SK-N-SH treated with all-trans-retinoic acid at 6 μM for 48 hours (cell line): ENCODE measurements around the gene TCAP.

Experiments used
- ARNTL ChIP-seq: fragments of 450-650 bp; formaldehyde crosslinking; IDR thresholded peaks from 2 replicates; pipeline ENCODE4 v1.5.0; 2020; ENCODE audit warnings: low read depth, mild to moderate bottlenecking, moderate library complexity, borderline replicate concordance
- BACH2 ChIP-seq: fragments of 250-450 bp; sonication (Bioruptor Pico); IDR thresholded peaks from 2 replicates; pipeline ENCODE4 v1.9.0; 2021; ENCODE audit warnings: mild to moderate bottlenecking, borderline replicate concordance
- OSR1 ChIP-seq: fragments of 250-450 bp; sonication (Bioruptor Pico); IDR thresholded peaks from 2 replicates; pipeline ENCODE4 v1.8.0; 2022; ENCODE audit warnings: moderate library complexity, mild to moderate bottlenecking, inconsistent platforms
- RARB ChIP-seq: fragments of 250-450 bp; sonication (Bioruptor Pico); IDR thresholded peaks from 2 replicates; pipeline ENCODE4 v1.8.0; 2021; ENCODE audit warnings: mild to moderate bottlenecking, moderate library complexity
- SNAI2 ChIP-seq: fragments of 250-450 bp; sonication (Bioruptor Pico); IDR thresholded peaks from 2 replicates; pipeline ENCODE4 v1.5.0; 2020; ENCODE audit warnings: mild to moderate bottlenecking, moderate library complexity
- ZNF565 ChIP-seq: fragments of 450-650 bp; formaldehyde crosslinking; conservative IDR thresholded peaks from 2 replicates; pipeline ENCODE4 v1.5.0; 2020; ENCODE audit warnings: low read depth, mild to moderate bottlenecking, moderate library complexity
- ZNF70 ChIP-seq: fragments of 450-650 bp; formaldehyde crosslinking; IDR thresholded peaks from 2 replicates; pipeline ENCODE4 v1.5.0; 2020; ENCODE audit warnings: mild to moderate bottlenecking, moderate library complexity
- ZNF8 ChIP-seq: fragments of 450-650 bp; formaldehyde crosslinking; IDR thresholded peaks from 2 replicates; pipeline ENCODE4 v1.5.0; 2020; ENCODE audit warnings: mild to moderate bottlenecking, moderate library complexity
- TF ChIP-seq, protein P1 (sequence below): fragments of 250-450 bp; sonication (Bioruptor Pico); IDR thresholded peaks from 2 replicates; pipeline ENCODE4 v1.5.1; 2020; ENCODE audit warnings: low read depth, mild to moderate bottlenecking, moderate library complexity
- TF ChIP-seq, protein P2 (sequence below): fragments of 250-450 bp; sonication (Bioruptor Pico); IDR thresholded peaks from 2 replicates; pipeline ENCODE4 v1.5.0; 2020; ENCODE audit warnings: mild to moderate bottlenecking, moderate library complexity
- TF ChIP-seq, protein P3 (sequence below): fragments of 250-450 bp; sonication (Bioruptor Pico); IDR thresholded peaks from 2 replicates; pipeline ENCODE4 v1.8.0; 2020; ENCODE audit warnings: mild to moderate bottlenecking, moderate library complexity, borderline replicate concordance

DNA sequence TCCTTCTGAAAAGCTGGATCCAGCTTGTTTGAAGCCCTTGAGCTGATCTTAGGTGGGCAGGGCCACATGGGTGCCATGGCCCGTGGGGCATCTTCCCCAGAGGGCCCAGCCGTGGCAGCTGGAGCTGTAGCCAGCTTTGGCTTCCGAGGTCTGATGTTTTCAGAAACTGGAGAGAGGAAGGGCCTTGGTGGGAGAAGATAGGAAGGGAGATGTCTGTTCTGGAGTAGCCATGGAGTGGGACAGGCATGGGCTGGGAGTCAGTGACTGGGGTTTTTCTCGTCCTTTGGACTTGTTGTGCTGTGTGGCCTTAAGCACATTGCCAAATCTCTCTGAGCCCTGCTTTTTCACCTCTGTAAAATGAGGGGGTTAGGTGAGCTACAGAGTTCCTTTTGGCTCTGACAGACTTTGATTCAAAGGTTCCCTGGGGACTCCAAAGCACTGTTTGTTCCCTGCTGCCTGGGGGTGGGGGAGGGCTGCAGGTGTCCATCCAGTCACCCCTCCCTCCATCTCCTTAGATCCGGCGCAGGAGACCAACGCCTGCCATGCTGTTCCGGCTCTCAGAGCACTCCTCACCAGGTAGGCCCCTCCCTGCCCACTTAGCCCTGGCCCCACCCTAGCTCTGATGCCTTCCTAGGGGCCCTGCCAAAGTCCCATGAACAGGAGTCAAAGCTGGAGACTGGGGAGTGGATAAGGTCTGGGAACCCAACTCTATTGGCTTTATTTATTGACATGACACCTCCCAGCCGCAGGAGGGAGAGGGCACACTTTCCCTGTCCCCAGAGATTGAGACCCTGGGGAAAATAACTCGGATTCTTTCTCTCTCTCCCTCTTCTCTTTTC lies 36.3 kb upstream of the TCAP start:
- TF ChIP-seq ZNF70 (CRISPR knock-in tag) (no peak), BACH2 (no peak), SNAI2 (no peak), ZNF565 (CRISPR knock-in tag) (no peak), OSR1 (no peak), ZNF8 (CRISPR knock-in tag) (no peak), ARNTL (CRISPR knock-in tag) (no peak), RARB (CRISPR knock-in tag) (no peak)
- TF ChIP-seq, protein P1, sequence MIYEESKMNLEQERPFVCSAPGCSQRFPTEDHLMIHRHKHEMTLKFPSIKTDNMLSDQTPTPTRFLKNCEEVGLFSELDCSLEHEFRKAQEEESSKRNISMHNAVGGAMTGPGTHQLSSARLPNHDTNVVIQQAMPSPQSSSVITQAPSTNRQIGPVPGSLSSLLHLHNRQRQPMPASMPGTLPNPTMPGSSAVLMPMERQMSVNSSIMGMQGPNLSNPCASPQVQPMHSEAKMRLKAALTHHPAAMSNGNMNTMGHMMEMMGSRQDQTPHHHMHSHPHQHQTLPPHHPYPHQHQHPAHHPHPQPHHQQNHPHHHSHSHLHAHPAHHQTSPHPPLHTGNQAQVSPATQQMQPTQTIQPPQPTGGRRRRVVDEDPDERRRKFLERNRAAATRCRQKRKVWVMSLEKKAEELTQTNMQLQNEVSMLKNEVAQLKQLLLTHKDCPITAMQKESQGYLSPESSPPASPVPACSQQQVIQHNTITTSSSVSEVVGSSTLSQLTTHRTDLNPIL (CRISPR knock-in tag) = no peak
- TF ChIP-seq, protein P2, sequence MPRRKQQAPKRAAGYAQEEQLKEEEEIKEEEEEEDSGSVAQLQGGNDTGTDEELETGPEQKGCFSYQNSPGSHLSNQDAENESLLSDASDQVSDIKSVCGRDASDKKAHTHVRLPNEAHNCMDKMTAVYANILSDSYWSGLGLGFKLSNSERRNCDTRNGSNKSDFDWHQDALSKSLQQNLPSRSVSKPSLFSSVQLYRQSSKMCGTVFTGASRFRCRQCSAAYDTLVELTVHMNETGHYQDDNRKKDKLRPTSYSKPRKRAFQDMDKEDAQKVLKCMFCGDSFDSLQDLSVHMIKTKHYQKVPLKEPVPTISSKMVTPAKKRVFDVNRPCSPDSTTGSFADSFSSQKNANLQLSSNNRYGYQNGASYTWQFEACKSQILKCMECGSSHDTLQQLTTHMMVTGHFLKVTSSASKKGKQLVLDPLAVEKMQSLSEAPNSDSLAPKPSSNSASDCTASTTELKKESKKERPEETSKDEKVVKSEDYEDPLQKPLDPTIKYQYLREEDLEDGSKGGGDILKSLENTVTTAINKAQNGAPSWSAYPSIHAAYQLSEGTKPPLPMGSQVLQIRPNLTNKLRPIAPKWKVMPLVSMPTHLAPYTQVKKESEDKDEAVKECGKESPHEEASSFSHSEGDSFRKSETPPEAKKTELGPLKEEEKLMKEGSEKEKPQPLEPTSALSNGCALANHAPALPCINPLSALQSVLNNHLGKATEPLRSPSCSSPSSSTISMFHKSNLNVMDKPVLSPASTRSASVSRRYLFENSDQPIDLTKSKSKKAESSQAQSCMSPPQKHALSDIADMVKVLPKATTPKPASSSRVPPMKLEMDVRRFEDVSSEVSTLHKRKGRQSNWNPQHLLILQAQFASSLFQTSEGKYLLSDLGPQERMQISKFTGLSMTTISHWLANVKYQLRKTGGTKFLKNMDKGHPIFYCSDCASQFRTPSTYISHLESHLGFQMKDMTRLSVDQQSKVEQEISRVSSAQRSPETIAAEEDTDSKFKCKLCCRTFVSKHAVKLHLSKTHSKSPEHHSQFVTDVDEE = no peak
- TF ChIP-seq, protein P3, sequence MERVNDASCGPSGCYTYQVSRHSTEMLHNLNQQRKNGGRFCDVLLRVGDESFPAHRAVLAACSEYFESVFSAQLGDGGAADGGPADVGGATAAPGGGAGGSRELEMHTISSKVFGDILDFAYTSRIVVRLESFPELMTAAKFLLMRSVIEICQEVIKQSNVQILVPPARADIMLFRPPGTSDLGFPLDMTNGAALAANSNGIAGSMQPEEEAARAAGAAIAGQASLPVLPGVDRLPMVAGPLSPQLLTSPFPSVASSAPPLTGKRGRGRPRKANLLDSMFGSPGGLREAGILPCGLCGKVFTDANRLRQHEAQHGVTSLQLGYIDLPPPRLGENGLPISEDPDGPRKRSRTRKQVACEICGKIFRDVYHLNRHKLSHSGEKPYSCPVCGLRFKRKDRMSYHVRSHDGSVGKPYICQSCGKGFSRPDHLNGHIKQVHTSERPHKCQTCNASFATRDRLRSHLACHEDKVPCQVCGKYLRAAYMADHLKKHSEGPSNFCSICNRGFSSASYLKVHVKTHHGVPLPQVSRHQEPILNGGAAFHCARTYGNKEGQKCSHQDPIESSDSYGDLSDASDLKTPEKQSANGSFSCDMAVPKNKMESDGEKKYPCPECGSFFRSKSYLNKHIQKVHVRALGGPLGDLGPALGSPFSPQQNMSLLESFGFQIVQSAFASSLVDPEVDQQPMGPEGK (CRISPR knock-in tag) = no peak
